GM21447 (cell line): ENCODE measurements around the gene NINL.
A peak's percentile ranks its signal among the peaks of the same experiment; 100 is the strongest.
"Not testable (repeated sequence)": the region's sequence is repeated elsewhere in the genome, so short reads cannot be mapped to it uniquely, and the experiment has no call there.

ENCODE experiments used
- ATAC-seq: cut with Tn5 transposase; IDR thresholded peaks from one replicate; pipeline ENCODE4 v1.9.1; 2021; ENCODE audit not compliant: unreplicated experiment

The NINL gene

DNA sequence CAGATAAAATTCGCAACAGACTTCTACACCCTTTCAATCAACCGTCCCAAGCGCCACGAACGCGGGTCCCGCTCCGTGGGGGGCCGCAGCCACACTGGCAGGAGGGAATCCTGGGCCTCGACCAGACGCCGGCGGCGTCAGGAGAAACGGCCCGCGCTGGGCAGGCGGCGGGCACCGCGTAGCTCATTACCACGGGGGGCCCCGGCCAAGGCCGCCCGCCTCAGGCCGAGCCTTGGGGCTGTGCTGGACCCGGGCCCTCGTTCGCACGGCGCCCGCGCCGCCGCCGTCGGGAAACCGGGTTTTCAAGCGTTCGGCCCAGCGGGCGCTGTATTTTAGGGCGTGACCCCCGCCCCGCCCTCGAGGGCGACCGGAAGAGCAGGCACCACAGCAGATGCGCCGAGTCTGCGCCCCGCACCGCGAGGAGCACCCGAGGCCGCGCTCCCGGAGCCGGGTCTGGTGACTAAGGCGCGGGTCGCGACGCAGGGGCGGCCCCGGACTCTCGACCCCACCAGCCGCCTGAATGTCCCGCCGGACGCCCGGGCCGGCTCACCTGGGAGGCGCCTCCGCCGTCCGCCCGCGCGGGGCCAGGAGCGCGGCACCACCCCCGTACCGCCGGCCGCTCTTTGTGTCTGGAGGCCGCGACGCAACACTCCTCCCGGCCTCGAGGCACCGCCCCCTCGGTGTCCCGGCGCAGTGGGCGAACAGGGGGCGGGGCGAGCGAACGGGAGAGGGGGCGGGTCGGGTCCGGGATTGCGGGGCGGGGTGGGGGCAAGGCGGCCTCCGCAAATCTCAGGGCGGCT is at the start of gene NINL:
Gene NINL, minus strand, starts transcription at position 627 of the 800 bp plus-strand sequence. CDS start 58,944 bp downstream, outside the sequence.
- ATAC-seq: no peak

DNA sequence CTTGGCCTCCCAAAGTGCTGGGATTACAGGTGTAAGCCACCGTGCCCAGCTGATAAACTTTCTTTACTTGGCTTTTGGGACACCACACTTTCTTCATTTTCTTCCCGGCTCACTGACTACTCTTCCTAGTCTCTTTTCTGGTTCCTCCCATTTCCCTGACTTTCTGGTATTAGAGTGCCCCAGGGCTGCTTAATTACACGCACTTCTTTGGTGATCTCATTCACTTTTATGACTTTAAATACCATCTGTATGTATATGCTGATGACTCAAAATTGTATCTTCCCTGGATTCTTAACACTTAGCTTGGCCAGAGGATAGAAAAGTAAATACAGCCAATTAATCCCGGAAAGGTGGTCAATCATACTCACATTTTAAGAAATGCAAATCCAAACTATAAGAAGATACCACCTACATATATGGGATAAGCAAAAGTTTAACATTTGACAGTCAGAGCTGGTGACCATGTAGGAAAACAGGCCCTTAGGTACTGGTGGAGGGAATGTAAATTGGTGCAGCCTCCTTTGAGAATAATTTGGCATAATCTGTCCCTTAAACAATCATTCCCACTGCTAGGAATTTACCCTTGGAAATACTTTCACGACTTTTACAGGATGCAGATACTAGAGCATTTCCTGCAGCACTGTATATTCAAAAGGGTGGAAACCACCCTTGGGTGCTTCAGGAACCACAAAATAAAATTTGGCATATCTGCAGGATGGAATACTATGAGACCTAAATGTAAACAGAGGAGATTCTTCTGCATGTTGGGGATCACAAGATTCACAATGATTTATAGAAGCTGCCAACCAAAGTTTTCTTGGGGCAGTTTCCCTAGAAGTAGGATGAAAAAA is 47.8 kb upstream of the NINL start:
- no peak for ATAC-seq

DNA sequence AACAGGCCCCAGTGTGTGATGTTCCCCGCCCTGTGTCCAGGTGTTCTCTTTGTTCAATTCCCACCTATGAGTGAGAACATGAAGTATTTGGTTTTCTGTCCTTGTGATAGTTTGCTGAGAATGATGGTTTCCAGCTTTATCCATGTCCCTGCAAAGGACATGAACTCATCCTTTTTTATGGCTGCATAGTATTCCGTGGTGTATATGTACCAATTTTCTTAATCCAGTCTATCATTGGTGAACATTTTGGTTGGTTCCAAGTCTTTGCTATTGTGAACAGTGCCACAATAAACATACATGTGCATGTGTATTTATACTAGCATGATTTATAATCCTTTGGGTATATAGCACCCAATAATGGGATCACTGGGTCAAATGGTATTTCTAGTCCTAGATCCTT is 45.3 kb upstream of the NINL start:
- not testable (repeated sequence) for ATAC-seq

DNA sequence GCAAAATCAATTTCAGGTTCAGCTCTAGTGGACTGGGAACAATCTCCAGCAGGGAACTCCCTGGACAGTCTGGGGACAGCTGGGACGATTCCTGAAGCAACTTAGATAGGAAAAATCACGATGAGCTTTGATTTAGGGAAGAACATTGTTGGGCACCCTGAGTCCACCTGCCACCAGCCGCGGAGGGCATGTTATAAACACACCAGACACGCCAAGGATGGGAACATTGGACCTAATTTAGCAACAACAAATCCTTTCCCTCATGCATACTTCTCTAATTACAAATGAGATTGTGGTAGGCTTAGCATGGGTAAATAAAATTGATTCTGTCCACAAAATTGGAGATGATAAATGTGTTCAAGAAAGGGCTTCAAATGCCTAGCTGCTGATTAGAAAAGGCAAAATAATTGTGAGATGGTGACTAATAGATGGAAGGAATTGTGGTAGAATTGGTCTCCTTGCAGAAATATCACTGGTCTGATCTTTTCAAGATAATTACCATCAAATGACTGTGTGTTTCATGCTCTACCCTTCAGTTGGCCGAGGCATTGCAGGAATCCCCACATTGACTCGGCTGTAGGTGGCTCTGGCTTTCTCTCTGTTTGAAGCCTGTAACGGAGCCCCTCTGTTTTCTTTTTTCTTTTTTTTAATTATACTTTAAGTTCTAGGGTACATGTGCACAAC is 44.6 kb upstream of the NINL start:
- no peak for ATAC-seq

DNA sequence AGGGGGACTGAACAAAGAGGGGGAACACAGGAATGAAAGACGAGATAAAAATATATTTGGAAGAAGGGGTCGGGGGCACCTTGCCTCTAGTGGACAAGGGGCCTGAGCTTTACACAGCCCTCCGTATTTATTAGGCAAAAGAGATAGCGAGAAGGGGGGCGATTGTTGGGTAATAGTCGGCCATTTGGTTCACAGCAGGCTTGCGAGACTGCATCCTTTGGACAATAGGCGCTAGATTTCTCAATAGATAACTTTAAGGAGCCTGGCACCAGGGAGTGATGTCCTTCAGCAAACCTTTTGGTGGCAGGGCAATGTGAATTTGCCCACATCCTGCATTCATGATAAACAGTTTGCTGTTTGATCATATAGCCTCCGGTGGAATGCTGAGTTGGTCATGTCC is 41.4 kb upstream of the NINL start:
- ATAC-seq: no peak

DNA sequence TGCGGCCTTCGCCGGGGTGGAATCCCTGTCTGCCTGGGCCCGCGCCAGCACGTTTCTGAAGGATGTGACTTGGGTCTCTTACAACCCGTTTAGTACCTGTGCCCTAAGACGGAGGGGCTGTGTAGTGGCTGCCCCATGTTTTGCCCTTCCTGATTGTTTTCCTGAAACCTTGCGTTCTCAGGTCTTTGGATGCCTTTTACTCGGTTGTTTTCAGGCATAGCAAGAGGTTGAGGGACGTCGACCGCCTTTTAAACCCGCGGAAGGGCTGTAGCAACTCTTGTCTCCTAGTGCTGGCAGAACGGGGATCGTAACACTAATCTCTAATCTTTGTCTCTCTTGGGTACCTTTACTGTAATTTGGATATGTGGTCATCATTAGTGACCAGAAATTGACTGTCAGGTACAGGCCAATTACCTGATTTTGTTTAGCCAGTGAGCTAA is 39.2 kb upstream of the NINL start:
- ATAC-seq: no peak

DNA sequence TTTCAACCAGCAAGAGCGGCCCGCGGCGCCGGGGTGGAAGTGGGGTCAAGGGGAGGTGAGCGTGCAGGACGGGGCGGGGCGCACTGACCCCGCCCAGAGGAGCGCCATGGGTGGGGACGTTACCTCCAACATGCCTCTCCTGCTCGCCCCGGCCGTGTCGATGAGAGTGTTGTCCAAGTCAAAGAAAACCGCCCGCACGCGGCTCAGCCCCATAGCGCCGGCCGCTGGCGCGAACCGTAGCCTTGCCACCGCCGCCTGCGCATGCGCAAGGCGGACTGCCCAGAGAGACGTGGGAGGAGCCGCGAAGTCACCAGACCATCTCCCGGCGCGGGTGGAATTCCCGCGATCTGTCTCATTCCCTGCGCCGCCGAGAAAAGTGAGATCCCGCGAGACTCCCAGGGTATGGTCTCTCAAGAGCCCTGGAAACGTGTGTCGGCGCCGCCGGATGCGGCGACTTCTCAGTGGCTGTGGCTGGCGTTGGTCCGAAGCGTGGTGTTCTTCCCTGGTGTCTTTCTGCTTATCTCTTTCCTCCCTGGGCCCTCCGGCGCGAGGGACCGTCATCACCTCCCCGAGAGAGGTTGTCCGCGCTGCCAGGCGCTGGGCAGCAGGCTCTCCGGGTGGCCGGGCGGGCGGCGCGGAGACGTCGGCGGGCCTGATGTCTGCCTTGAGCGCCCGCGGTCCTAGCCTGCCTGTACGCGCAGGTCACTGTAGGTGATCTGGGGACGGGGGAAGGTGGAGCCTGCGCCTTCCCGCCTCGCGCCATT is 38.6 kb upstream of the NINL start, which contains the start of gene NANP:
Gene NANP, minus strand, starts transcription at position 279 of the 764 bp plus-strand sequence. Its CDS starts 66 bp downstream, at position 213.
- ATAC-seq: peak; percentile 80

DNA sequence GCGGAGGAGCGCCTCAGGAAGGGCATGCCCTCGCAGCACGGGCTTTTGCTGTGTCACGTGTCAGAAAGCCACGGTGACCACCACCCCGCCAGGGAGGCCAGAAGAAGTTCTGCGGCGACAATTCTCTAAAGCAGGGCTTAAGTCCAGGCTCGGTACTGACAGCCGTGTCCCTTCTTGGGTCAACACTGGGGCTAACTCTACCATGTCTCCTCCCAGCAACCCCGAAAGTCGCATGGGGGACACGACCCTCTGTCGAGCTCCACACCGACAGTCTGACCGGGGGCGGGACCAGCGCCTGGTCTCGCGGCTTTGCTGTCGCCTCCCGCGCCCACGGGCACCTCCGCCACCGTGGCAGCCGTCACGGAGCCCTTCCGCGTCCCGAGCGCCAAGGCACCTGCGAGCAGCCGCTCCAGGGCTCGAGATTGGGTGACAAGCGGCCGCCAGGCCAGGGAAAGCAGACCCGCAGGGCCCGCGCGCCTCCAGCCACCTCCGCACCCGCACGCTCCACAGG is 37.9 kb upstream of the NINL start:
- ATAC-seq: peak; percentile 28

DNA sequence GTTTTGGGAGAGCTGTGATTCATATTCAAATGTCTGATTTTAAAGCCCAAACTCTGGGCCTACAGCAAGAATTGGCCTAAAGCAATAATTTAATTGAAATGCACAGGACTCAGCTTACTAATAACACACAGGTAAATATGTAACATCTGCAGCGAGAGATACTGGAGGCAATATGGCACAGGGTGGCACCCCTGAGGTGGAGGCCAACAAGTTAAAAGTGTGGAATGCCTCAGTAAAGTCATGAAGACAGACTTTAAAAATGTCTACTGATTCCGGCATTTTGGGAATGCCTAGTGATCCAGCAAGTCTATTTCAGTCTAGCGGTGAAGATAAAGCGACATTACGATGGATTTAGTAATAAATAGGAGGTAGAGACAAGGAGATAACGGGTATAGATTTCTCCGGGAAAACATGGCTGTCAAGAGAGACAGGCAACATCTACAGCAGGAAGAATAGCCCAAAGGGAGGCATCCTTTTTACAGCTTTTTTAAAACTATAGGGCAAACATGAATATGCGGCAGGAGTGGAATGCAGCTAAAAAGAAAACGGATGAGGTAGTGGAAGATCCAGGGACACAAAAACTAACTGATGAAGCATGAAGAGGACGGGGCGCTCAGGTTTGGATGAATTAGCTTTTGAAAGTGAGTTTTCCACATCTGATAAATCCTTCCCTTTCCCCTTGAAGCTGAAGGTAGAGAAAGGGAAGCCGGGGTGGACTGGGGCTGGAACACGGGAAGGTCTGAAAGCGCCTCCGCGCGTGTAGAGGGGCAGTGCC is 37.3 kb upstream of the NINL start:
- no peak for ATAC-seq

DNA sequence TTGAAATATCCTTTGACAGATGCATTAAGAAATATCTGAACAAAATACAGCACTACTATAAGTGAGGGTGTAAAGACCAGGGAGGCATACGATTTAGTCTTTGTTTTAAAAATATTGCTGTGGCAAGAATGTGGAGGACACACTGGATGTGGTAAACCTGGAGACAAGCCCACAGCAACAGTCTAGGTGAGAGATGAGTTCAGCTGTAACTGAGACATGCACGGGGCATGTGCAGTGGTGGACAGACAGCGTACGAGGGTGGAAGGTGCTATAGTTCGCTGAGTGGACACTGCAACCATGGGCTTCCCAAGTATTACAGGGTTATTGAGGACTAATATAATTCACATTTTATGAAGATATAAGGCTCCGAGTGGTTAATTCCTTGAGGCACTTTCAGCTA is 36.7 kb upstream of the NINL start:
- no peak for ATAC-seq

DNA sequence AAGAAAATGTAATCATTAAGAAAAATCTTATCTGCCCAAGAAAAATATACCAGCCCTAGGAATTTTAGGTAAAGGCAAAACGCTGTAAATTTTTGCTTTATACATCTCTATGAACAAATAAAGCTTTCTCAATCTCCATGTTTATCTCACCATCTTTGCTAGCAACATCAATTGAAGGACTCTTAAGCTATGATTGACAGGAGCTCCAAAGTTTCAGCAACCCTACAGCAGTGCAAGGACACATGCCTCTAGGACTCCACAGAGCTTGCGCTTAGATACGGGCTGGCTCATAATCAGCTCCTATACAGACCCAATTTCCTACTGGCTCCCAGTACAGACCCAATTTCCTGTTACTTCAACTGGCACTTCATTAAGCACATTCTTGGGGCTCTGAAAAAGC is 34.2 kb upstream of the NINL start:
- ATAC-seq: no peak

DNA sequence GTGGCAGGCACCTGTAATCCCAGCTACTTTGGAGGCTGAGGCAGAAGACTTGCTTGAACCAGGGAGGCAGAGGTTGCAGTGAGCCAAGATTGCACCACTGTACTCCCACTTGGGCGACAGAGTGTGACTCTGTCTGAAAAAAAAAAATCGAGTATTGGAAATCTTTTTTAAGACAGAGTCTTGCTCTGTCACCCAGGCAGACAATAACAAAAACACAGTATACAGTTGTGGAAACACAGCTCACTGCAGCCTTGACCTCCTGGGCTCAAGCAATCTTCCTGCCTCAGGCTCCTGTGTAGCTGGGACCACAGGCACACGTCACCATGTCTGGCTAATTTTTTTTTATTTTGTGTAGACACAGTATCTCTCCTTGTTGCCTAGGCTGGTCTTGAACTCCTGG is 23.4 kb upstream of the NINL start:
- ATAC-seq: no peak

DNA sequence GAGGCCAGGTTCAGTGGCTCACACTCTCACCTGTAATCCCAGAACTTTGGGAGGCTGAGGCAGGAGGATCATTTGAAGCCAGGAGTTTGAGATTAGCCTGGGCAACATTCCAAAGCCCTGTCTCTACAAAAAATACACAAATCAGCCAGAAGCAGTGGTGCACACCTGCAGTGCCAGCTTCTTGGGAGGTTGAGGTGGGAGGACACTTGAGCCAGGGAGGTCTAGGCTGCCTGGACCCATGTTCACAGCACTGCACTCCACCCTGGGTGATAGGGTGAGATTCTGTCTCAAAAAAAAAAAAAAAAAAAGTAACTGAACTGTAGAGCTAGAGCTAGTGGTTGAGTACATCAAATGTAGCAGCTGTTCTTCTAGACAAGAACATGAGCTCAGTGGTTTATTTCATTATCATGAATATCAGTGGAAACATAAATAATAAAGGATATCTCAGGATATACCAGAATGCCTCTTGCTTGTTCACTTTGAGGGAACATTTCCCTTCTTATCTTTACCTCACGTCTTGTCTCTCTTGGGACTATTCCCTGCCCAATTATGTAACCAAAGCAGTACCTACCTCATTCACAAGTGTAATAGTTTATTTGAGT is 20.9 kb upstream of the NINL start:
- ATAC-seq: no peak

DNA sequence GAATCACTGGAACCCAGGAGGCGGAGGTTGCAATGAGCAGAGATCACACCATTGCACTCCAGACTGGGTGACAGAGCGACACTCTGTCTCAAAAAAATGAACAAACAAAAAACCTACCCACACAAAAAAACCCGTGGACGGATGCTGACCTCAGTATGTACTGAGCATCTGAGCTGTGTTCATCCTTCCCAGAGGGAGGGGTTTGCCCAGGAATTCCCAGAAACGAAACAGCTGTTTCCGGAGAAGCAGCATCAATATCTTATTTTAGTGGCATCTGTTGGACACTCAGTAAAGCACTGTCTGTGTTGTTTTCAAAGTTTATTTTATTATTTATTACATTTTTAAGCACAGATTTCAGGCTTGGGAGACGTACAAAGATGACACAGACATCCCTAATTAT is 19.8 kb upstream of the NINL start:
- ATAC-seq: no peak

DNA sequence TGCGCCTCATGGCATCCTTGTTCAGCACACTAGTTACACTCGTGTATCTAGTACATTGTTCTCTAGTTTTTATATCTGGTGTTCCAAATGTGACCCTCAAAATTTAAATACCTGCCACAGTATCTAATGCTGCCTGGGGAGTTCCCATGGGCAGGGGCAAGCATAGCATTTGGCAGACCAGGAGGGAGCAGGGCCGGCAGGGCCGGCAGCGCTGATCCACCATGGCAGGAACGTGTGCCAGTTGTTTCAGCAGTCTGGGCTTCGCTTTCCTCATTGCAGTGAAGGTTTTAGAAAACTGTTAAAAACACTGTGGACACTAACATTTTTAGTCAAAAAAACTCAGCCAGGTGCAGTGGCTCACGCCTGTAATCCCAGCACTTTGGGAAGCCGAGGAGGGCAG is 19.3 kb upstream of the NINL start:
- ATAC-seq: no peak

DNA sequence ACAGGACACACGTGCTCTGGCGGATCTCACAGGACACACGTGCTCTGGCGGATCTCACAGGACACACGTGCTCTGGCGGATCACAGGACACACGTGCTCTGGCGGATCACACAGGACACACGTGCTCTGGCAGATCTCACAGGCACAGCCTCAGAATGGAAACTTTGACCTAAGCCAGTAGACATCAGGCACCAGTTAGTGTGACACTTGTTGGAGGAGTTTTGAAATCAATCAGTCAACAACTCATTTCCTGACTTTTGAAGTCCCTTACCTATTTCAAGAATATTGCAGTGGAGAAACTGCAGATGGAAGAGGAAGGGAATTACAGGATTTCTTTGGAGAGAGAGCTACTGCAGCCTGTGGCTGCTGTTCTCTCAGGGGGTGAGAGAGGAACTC is 17.6 kb upstream of the NINL start:
- not testable (repeated sequence) for ATAC-seq

DNA sequence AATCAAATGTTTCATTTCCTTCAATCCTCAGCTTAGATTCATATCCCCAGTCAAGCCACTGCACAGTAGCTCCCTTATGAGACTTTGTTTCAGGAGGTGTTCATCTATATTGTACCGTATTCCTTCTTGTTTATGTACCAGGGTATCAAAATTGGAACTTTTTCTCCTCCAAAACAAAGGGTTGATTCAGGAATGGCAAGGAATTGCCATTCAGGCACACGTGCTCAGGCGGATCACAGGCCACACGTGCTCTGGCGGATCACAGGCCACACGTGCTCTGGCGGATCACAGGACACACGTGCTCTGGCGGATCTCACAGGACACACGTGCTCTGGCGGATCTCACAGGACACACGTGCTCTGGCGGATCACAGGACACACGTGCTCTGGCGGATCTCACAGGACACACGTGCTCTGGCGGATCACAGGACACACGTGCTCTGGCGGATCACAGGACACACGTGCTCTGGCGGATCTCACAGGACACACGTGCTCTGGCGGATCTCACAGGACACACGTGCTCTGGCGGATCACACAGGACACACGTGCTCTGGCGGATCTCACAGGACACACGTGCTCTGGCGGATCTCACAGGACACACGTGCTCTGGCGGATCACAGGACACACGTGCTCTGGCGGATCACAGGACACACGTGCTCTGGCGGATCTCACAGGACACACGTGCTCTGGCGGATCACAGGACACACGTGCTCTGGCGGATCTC is 17.0 kb upstream of the NINL start:
- not testable (repeated sequence) for ATAC-seq

DNA sequence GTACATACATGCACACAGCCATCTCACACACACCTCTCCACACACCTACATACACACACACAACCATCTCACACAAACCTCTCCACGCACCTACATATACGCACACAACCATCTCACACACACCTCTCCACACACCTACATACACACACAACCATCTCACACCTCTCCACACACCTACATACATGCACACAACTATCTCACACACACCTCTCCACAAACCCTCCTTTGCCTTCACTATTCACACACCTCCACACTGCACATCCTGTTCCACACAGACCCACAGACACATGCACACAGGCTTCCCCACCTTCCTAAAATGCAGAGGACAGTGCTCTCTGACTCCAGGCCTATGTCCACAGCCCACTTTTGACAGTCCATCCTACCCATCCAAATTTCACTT is 16.3 kb upstream of the NINL start:
- ATAC-seq: no peak

DNA sequence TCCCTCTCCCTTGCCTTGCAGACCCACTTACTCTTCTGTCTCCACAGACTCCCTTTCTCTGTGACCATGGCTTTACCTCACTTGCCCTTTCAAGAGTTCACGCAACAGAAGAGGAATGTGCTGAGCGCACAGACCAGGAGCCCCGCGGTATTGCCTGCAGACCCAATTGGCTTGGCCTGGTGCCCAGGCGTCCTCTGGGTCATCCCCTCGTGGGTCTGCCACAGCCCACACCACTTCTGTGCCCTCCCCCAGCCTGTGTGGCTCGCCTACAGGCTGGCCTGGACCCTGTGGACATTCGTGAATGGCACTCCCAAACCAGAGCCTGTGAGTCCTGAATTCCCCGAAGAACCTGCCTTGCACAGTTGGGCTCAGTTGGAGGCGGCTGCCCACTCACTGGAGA is 15.3 kb upstream of the NINL start:
- no peak for ATAC-seq
